ENCODE measurements around the gene EBF3.

EBF3 gene

GRCh38 chr10:129792141-129792540, 171.9 kb downstream of the EBF3 start:
- DNase-seq (ENCODE audit: low spot score) = no peak

GRCh38 chr10:129790715-129791446, 173.2 kb downstream of the EBF3 start:
- DNase-seq (ENCODE audit: low spot score) = no peak

- DNase-seq (ENCODE audit: low spot score) = no peak
These were observed 175.9 kb downstream of the EBF3 start for GRCh38 chr10:129788215-129788614.

GRCh38 chr10:129787557-129787956, 176.5 kb downstream of the EBF3 start:
- DNase-seq (ENCODE audit: low spot score) = no peak

- DNase-seq (ENCODE audit: low spot score) = no peak
These were observed 177.9 kb downstream of the EBF3 start for GRCh38 chr10:129786216-129786615.

- no peak for DNase-seq (ENCODE audit: low spot score)
These were observed 178.5 kb downstream of the EBF3 start for GRCh38 chr10:129785536-129785981.
